Activated T-cell treated with anti-CD3 and anti-CD28 coated beads for 1 hour (primary cell): Measurements from ENCODE around the gene THBD.

Experiments used
- DNase-seq: peaks from one replicate; pipeline ENCODE4 v3.0.0-alpha.2; 2020; ENCODE audit warnings: low read depth

THBD gene

GRCh38 chr20:23049201-23050075 lies at the start of gene THBD:
THBD (minus strand) TSS chr20:23049672; CDS start chr20:23049504, 168 bp downstream.
- DNase-seq, result no peak

GRCh38 chr20:23097636-23098580 lies 48.4 kb upstream of the THBD start:
- no peak for DNase-seq

DNA sequence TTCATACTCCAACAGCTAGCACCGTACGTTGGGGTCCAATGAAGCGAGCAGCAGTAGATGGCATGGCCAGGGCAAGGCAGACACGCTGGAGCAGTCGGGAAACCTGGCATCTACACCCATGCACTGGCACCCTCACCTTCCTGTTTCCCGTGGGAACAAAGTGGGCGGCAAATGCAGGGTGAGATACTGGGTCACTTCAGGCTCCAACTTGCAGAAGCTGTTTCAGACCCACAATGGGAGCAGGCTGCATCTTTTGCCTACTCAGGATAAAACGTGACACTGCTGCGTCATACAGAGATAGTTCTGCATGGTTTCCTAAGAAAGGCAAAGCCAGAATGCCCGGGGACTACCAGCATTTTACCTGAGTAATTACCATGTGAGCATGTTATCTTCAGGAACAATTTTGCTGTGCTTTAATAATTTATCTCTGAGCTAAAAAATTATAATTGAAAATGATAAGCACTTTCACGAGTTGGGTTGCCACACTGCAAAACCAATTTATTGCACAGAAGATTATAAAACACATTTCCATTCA lies 47.6 kb upstream of the THBD start:
- no peak for DNase-seq

DNA sequence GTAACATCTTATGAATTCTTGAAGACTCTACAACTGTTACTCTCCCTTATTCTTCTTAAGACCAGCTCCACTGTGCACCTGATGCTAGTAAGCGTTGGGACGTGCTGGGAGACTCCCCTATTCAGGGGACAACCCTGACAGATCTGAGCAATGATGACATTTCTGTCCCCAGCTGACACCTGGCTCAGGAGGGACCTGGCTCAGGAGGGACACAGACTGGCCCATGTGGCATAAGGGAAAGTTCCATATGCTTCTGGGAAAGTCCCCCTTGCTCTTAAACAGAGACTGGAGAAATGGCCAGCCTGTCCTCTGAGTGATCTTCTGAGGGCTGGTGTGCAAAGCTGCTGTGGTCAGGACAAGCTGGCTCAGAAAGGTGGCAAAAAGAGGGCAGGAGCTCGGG lies 46.6 kb upstream of the THBD start:
- DNase-seq, result no peak

- no peak for DNase-seq
Observed at GRCh38 chr20:23095499-23095898, 46.0 kb upstream of the THBD start.

- DNase-seq, result no peak
Observed at GRCh38 chr20:23094927-23095326, 45.5 kb upstream of the THBD start.

DNA sequence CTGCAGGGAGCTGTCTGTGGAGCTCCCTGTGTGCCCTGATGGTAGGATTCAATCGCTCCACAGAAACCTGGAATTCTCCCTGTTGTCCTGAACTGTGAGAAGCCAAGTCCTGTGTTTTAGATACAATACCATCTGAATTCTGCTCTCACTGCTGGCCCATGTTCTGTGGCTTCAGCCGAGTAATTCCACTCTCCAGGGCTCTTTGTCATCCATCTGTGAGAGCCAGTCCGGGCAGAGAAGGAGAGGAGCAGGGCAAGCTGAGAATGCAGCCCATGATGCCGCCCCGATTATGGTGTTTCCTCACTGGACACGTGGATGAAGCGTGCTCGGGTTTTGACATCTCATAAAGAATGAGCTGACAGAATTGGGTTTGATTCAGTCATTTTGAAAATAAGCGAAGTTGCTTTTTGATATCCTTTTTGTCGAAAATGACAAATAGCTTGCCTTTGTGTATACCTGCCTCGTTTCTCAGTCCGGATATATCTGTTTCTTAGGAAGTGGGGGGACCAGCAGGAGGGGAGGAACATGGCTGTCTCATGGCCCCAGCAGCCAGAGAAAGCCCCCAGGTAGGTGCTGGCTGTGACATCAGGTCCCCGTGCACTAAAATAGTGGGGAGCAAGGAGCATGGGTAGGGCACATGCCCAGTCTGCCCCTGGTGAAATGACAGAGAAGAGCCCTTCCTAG lies 44.9 kb upstream of the THBD start:
- no peak for DNase-seq

GRCh38 chr20:23093613-23094012 lies 44.1 kb upstream of the THBD start:
- DNase-seq, result no peak

DNA sequence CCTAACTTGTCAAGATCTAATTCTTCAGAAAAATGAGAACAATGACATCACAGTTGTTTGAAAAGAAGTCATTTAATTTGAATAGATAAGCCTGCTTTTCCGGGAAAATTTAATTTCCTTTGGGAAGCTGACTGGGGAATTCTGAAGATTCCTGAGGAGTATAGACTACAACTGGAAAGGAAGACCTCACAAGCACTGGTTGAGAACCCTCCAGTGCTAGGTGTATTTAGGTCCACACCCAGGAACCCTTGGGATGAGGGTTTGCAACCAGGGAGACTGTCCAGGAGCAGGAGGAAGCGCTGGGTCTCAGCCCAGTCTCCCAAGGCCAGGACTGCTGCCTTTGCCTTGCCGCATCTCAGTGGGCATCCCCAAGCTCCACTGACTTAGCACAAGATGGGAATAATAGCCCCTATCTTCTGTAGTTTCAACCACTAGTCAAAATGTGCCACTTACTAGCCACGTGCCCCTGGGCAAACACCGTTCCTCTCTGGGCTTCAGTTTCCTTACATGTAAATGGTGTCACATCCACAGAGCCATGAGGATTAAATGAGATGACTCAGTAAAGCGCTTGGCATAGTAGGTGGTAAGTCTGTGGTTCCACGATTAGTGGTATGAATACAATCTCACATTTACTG lies 43.5 kb upstream of the THBD start:
- no peak for DNase-seq

- no peak for DNase-seq
Observed at GRCh38 chr20:23092384-23092756, 42.9 kb upstream of the THBD start.

GRCh38 chr20:23091721-23092383 lies 42.4 kb upstream of the THBD start:
- no peak for DNase-seq

- no peak for DNase-seq
Observed at GRCh38 chr20:23090878-23091277, 41.4 kb upstream of the THBD start.

DNA sequence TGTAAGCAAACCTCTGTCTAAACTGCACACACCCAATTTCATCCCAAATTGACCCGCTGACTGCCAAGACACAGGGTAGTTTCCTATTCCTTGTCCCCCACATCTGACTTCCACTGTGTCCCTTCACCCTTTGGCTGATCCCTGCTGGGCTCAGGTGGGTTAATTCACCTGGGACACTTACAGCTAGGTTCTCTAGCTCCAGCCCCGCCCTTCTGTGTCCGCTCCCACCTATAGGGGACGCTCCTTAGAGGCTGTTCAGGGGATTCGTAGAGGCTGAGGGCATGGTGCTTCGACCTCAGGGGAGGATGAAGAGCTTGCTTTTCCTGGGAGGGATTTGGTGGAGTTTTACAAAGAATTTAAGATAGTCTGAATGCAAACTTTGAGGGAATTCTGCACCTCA lies 40.7 kb upstream of the THBD start:
- DNase-seq, result no peak

- DNase-seq, result no peak
Observed at GRCh38 chr20:23088866-23089265, 39.4 kb upstream of the THBD start.

GRCh38 chr20:23087587-23088251 lies 38.2 kb upstream of the THBD start:
- no peak for DNase-seq

DNA sequence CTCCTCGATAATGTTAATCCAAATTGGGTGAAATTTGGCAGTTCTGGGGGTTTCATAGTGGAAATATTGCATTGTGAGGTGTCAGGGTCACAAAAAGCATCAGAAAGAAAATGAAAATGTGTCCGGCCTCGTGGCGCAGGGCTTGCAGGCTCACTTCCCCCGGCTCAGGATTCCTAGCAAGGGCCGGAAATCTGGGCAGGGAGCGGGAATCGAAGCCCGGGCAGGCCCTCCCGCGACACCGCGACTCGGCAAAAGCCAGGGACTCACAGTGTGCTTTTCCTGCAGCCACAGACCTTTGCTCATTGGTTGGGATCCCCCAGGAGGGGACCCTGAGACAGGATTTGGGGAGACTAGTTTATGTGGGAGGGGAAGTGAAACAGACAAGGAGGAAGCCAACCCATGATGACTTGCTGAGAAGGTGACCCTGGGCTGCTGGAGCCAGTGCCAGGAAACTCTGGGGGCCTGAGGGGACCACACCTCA lies 37.5 kb upstream of the THBD start:
- DNase-seq, result no peak

DNA sequence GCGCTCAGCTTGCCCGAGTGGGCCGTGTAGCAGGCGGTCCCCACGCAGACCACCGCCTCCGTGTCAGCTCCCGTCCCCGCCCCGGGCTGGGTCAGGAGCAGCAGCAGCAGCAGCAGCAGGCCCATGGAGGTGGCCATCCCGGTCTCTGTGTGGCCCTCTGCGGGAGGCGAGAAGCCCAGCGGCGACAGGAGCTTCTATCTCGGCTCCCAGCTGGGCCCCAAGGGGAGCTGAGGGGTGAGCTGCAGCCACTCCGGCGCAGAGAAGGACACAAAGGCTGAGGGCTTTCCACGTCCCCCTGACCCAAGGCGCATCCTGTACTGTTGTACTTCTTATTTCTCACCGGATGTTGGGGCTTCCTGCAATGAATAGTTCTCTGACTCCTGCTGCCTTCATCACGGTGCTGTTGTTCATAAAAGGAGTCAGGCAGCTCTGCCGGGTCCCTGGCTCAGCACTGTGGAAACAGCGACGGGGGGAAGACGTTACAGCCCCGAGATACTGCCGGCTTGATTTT lies 36.6 kb upstream of the THBD start, which contains the start of gene CD93:
Gene CD93 (minus strand): TSS at position 269 of the 511 bp plus-strand sequence. CDS start 132 bp downstream, at position 137.
- DNase-seq, result no peak

GRCh38 chr20:23085436-23086055 lies 36.1 kb upstream of the THBD start:
- no peak for DNase-seq

DNA sequence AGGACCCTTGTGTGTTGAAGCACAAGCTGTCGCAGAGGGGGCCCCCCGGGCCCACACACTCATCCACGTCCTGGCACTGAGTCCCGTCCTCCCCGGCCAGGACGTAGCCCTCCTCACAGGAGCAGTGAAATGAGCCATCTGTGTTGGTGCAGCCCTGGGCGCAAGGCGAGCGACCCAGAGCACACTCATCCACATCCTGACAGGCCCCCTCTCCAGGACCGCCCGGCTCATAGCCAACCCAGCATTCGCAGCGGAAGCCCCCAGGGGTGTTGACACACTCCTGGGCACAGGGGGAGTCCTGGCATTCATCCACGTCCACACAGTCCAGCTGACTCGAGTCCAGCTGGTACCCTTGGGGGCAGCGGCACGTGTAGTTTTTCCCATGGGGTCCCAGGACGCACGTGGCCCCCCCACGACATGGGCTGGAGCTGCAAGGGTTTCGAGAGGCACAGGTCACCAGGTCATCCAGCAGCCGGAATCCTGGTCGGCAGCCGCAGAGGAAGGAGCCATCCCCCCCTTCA lies 35.4 kb upstream of the THBD start:
- DNase-seq, result no peak
